SHP77 (cell line): Measurements from ENCODE around the gene ANKS1A.

Source experiments
- DNase-seq, 2 experiments: peaks; one replicate each; lab custom pipeline; 2025; lab: John Stamatoyannopoulos, UW

Gene ANKS1A

GRCh38 chr6:35024551-35025054 lies 135.5 kb downstream of the ANKS1A start:
- DNase-seq = peak; percentile 18 to 27

- DNase-seq = no peak
Measured at GRCh38 chr6:35025232-35026188, 136.5 kb downstream of the ANKS1A start.

GRCh38 chr6:35026434-35027222 lies 137.6 kb downstream of the ANKS1A start:
- DNase-seq = no peak

GRCh38 chr6:35027807-35028206 lies 138.8 kb downstream of the ANKS1A start:
- DNase-seq = no peak

GRCh38 chr6:35028781-35029769 lies 140.0 kb downstream of the ANKS1A start:
- DNase-seq = no peak

- DNase-seq = no peak
Measured at GRCh38 chr6:35030099-35030498, 141.0 kb downstream of the ANKS1A start.

- DNase-seq = no peak
Measured at GRCh38 chr6:35031611-35032529, 142.8 kb downstream of the ANKS1A start.

- DNase-seq = no peak
Measured at GRCh38 chr6:35033683-35034082, 144.6 kb downstream of the ANKS1A start.

GRCh38 chr6:35034411-35035191 lies 145.5 kb downstream of the ANKS1A start:
- DNase-seq = no peak

GRCh38 chr6:35035481-35036030 lies 146.5 kb downstream of the ANKS1A start:
- DNase-seq = no peak

- no peak for DNase-seq
Measured at GRCh38 chr6:35036059-35036827, 147.2 kb downstream of the ANKS1A start.

GRCh38 chr6:35036828-35037663 lies 148.0 kb downstream of the ANKS1A start:
- DNase-seq = no peak

GRCh38 chr6:35037664-35038038 lies 148.6 kb downstream of the ANKS1A start:
- no peak for DNase-seq

- no peak for DNase-seq
Measured at GRCh38 chr6:35038076-35038475, 149.0 kb downstream of the ANKS1A start.

GRCh38 chr6:35040398-35040797 lies 151.3 kb downstream of the ANKS1A start:
- no peak for DNase-seq

- DNase-seq = no peak
Measured at GRCh38 chr6:35041086-35041861, 152.2 kb downstream of the ANKS1A start.
